Erythroblast (primary cell): ENCODE results near the gene MTNR1A.

Experiments used
- GATA1 ChIP-seq: IDR thresholded peaks from 2 replicates; pipeline ENCODE4 v1.6.1; 2011; ENCODE audit warnings: low read depth, mild to moderate bottlenecking, control low read depth, low read length, moderate library complexity
- POLR2A ChIP-seq: IDR thresholded peaks from 2 replicates; pipeline ENCODE4 v1.6.1; 2011; ENCODE audit warnings: mild to moderate bottlenecking, low read length

GRCh38 chr4:186483656-186484055 lies 71.7 kb downstream of the MTNR1A start:
- TF ChIP-seq POLR2A = no peak
- no peak for TF ChIP-seq GATA1
